ENCODE data around the gene CREBBP.

Gene CREBBP

DNA sequence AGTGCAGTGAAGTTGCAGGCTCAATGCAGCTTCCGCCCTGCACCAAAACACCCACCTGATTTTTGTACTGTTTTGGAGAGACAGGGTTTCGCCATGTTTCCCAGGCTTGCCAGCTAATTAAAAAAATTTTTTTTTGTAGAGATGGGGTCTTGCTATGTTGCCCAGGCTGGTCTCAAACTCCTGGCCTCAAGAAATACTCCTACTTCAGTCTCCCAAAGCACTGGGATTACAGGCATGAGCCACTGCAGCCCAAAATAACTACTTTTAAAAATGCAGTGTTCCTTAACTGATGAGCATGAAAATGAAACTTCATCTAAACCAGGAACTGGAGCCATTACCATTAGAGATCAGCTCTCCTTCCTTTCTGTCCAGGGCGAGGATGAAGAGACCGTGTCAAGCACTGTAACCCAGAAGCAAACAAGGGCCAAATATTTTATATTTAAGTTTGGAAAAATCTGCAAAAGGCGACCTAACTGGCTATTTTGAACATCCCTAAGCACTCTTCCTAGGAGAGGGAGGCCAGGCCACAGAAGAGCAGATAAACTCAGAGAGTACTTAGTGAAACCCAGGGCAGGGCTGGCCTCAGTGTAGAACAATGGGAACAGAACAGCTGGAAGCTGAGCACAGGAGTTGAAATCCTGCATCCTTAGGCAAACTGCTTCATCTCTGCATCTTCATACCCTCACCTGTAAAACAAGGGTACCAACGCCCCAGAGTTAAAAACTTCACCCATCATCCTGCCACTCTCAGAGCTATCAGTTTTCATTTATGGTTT is 24.0 kb downstream of the CREBBP start:
- no peak for DNase-seq (ENCODE audit: low spot score)

DNA sequence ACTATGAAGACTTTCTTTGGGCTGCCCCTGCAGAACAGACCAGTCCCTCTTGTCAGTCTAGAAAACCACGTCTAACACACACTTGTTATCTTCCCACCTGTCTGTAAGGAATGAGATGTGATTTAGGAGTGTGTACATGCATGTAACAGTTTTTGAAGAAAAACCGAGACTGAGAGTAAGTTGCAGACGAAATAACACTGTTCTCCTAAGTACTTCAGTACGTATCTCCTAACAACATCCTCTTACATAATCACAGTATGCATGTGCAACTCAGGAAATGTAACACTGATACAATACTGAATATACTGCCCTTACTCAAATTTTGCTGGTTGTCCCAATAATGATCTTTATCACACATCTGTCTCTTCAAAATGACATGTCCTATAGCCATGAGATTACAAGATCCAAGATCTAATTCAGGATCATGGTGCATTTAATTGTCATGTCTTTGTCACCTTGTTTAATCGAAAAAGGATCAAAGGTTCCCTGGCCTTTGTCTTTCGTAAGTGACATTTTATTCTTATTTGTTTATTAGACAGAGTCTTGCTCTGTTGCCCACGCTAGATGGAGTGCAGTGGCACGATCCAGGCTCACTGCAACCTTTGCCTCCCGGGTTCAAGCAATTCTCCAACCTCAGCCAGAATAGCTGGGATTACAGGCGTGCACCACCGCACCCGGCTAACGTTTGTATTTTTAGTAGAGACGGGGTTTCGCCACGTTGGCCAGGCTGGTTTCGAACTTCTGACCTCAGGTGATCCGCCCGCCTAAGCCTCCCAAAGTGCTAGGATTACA is 25.6 kb downstream of the CREBBP start:
- no peak for DNase-seq (ENCODE audit: low spot score)

DNA sequence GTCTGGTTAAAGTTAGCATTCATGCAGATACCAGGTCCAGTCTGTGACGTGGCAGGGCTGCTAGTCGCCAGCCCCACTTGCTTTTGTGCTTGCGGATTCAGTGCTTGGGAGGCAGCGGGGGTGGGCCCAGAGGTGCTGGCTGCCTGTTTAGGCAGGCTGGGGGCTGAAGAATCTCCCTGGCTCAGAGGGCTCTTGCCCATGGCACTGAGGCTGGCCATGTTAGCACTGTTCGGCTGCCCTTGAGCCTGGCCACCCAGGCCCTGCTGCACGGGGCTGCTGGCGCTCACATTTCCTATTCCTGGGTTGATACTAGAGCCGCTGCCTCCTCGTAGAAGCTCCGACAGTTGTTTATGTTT is 30.0 kb downstream of the CREBBP start:
- no peak for DNase-seq (ENCODE audit: low spot score)

DNA sequence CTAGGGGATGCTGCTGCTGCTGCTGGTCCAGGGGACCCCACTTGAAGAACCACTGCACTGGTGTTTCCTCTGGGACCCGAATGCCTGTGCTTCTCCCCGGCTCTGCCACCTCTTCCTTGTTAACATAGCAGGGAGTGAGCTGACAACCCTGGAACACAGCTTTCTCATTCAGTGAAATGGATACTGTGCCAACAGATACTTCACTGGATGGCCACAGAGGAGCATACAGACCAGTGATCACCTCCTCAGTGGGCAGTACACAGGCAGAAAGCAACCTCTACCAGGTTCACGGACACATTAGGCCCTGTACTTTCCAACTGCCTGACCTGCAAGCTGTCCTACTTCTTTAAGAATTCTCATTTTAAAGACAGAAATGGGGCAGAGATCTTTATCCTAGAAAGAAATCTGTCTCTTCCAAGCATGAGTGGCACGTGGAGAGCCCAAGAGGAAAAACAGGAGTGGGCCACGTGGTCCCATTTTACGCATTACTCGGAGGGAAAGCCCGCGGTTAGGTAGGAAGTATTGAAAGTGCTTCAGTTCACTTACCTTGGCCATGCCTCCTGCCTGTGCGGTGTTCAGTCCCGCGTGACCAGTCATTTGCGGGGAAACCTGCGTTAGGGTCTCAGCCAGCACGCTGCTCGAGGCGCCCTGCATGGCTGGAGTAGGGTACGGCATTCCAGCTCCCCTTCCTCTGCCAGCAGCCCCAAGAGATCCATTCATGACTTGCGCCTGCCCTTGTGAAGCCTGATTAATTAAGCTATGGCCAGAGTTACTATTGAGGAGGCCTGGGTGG is 30.6 kb downstream of the CREBBP start:
- no peak for DNase-seq (ENCODE audit: low spot score)

DNA sequence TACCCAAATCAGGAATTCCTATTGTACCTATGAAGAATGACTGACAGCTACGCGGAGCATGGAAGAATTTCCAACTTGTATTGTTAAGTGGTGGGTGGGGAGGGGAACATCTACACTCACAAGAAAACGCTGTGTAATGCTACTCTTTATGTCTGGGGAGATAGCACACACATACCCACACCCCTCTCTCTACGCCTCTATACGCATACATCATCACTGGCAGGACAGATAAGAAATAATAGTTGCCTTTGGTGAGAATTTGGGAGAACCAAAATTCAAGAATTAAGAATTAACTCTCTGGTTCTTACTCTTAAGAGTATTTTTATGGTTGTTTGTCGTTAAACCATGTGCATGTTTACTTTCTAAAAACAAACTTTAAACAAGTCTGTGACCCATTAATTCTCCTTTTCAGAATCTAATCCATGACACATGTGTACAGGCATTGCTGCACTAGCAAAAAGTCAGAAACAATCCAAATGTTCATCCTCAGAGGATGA is 33.9 kb downstream of the CREBBP start:
- no peak for DNase-seq (ENCODE audit: low spot score)

DNA sequence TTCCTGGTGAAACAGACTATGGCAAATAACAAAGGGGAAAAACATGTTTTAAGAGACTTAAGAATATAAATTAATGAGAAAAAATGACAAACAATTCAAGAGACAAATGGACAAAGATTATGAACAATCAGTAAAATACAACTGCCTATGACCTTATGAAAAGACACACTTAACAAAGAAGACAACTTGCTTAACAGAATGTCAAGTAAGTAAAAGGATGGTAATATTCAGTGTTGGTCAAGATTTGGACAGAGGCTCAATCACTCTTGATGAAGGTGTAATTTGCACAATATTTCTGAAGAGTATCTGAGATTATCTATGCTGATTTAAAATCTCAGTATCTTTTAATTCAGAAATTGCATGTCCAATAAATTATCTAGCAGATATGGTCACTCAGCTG is 34.4 kb downstream of the CREBBP start:
- DNase-seq (ENCODE audit: low spot score) = no peak

DNA sequence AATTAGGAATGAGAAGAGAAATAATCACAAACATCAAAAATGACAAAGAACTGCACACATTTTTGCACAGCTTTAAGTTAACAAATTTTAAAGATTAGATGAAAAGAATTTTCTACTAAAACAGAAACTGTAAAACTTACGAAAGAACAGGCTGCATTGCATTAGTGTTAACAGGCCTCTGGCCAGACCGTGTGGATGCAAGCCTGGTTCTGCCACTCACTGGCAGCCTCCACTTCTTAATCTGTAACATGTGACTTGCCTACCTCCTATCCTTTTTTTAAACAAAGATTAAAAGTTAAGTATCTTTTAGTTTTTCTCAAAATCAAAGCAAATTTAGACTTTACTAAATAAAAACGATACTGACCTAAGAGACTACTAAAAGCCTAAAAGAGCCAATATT is 37.5 kb downstream of the CREBBP start:
- DNase-seq (ENCODE audit: low spot score) = no peak

DNA sequence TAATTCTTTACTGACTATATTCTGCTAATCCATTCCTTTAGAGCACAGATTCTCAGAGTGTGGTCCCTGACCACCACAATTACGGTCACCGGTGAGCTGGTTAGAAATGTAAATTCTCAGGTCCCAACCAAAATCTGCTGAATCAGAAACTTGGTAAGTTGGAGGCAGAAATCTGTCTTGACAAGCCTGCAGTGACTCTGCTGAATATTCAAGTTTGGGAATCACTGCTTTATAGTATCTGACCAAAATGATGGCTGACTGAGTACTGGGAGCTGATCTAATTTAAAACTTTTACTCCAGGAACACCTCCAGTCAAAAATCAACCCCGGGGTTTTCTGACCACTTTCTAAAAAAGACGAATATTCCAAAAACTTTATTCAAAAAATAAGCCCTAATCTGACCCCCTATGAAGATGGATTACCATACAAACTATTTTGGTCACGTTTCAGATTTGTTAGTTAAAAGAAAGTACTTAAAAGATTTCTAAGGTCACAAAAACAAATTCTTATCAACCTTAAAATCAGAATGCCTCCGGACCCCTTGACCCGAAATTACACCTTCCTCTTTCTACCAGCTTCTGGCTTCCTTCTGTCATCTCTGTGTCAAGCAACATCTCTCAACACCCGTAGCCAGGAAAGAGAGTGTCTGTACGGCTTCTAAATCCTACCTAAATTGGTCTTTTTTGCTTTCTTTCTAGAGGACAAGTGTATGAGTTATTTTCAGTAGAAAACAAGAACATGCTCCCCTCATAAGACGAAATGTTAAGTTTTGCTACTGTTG is 38.6 kb downstream of the CREBBP start:
- DNase-seq (ENCODE audit: low spot score) = no peak

DNA sequence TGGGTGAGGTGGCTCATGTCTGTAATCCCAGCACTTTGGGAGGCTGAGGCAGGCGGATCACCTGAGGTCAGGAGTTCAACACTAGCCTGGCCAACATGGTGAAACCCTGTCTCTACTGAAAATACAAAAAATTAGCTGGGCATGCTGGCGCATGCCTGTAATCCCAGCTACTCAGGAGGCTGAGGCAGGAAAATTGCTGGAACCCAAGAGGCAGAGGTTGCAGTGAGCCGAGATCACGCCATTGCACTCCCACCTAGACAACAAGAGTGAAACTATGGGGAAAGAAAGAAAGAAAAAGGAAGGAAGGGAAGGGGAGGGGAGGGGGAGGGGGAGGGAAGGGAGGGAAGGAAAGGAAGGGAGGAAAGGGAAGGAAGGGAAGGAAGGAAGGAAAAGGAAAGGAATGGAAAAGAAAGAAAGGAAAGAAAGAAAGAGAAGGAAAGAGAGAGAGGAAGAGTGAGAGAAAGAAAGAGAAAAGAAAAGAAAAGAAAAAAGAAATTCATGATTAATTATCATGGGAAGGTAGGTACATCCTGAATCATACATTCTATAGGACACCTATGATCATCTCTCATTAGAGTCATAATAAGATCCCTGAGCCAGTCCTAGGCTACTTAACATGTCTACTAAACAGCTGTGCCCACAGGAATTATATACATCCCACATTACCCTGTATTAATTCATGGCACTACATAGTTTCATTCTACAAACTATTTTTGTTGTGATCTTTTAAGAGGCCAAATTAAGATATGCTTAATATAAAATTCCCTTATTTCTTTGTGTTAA is 40.9 kb downstream of the CREBBP start:
- DNase-seq (ENCODE audit: low spot score) = no peak

DNA sequence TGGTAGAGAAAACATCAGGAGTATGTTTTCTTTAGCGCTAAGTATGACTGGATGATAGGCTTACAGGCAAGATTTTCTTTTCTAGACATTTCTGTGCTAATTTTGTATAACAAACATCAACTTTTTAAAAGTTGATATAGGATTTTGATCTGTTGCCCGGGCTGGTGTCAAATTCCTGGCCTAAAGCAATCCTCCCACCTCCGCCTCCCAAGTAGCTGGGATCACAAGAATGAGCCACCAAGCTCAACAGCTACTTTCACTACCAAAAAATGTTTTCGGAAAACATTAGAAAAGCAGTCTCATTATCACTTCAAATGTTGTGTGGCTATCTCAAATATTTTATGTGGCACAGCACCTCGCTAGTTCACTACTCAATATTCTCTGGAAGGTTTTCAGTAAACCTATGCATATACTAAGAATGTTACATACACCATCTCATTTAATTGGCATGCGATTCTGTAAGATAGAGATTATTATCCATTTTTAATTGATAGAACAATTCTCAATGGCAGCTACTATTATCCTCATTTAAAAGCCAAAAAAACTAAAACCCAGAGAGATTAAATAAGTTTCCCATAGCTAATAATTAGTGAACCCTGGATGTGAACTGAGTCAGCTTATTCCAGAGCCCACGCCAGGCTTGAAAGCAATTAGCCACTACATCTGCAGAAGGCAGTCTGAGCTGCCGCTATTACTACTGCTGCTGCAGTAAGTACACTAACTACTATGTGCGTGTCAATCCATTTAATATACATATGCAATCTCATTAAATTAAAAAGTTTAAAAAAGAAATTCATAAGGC is 41.7 kb downstream of the CREBBP start:
- DNase-seq (ENCODE audit: low spot score) = no peak

DNA sequence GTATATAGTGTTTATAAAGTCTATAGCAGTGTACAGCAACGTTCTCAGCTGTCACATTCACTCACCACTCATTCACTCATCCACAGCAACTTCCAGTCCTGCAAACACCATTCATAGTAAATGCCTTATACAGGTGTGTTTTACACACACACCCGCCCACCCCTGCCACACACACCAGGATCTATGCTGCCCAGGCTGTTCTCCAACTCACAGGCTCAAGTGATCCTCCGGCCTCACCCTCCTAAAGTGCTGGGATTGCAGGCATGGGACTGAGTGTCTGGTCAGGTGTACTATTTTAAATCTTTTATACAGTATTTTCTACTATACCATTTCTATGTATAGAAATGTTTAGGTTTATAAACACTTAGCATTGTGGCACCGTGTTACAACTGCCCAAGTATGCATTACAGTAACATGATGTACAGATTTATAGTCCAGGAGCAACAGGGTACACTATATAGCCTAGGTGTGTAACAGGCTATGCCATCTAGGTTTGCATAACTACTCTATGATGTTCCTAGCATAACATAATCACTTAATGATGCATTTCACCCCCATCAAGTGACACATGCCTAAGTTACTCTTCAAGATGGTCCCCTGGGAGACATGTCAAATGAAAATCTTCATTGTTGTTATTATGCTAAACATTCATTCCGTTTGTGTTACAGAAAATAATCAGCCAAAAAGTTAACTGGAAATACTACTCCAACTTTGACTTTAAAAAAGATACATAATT is 42.5 kb downstream of the CREBBP start:
- DNase-seq (ENCODE audit: low spot score) = no peak

DNA sequence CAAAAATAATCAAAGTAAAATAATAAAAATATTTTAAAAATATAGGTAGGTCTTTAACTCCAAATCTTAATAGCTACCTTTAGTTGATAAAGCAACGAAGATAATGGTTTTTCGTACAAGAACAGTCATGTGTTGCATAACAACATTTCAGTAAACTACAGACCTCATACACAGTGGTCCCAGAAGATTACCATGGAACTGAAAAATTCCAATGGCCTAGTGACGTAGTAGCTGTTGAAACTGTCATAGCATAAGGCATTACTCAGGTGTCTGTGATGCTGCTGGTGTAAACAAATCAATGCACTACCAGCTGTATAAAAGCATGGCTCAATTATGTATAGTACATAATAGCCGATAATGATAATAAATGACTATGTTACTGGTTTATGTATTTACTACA is 43.9 kb downstream of the CREBBP start:
- no peak for DNase-seq (ENCODE audit: low spot score)

DNA sequence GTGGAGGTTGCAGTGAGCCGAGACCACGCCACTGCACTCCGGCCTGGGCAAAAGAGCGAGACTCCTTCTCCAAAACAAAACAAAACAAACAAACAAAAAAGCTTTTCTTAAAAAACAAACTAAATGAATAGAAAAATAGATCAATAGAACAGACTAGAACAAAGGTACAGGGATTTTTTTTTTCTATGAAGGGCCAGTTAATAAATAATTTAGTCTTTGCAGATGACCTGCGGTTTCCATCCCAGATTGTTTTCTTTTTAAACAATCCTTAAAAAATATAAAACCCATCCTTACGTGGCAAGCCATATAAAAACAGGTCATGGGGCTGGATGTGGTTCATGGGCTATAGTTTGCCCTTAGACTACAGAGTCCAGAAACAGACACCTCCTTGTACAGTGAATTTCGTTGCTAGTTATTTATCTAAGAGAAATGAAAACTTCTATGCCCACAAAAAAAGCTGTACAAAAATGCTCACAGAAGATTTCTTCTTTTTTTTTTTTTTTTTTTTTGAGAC is 45.4 kb downstream of the CREBBP start:
- no peak for DNase-seq (ENCODE audit: low spot score)

DNA sequence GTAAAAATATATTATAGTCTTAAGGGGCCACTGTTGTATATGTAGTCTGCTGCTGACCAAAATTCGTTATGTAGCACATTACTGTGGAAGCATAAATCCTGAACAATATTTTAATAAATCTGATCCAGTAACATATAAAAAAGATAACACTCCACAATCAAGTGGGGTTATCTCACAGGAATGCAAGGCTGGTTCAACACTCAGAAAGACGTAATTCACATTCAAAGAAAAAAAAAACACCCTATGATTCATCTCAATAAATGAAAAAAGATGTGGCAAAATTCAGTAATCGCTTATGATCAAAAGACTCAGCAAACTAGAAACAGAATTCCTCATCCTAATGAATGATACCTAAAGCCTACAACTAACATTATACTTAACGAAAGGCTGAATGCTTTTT is 47.8 kb downstream of the CREBBP start:
- no peak for DNase-seq (ENCODE audit: low spot score)

DNA sequence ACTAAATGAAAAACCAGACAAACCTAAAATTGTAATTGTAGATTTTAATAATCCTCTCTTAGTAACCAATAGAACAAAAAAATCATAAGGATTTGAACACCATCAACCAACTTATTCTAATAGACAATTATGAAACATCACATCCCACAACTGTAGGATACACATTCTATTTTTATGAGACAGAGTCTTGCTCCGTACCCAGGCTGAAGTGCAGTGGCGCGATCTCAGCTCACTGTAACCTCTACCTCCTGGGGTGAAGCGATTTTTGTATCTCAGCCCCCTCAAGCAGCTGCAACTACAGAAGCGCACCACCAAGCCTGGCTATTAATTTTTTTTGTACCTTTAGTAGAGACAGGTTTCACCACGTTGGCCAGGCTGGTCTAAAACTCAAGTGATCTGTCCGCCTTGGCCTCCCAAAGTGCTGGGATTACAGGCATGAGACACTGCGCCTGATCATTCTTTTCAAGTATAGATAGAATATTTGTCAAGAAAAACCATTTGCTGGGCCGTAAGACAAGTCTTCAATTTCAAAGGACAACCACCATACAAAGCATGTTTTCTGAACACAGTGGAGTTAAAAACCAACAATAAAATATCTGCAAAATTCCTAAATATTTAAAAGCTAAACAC is 49.8 kb downstream of the CREBBP start:
- no peak for DNase-seq (ENCODE audit: low spot score)

DNA sequence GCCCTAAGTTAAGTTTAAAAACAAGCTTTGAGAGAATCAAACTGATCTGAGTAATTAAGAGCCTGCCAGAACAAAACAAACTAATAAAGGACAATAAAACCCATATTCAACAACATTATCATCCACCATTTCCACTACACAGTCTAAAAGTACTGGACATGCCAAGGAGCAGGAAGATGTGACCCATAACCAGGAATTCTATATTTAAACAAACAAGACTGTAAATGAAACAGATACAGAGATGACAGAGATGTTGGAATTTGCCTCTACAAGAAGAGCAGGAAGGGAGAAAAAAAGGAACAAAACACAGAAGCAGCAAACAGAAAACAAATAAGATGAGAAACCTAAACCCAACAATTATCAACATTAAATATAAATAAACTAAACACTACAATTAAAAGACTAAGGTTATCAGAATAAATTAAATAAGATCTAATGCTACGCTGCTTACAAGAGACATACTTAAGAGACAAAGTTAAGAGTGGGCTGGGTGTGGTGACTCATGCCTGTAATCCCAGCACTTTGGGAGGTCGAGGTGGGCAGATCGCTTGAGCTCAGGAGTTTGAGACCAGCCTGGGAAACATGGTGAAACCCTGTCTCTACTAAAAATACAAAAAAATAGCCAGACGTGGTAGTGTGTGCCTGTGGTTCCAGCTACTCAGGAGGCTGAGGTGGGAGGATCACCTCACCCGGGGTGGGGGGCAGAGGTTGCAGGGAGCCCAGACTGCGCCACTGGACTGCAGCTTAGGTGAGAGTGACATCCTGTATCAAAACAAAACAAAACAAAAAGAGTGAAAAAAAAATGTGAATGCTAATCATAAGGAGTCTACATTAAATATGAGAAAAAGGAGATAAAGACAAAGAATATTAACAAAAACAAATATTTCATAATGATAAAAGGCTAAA is 50.6 kb downstream of the CREBBP start:
- DNase-seq (ENCODE audit: low spot score) = no peak

DNA sequence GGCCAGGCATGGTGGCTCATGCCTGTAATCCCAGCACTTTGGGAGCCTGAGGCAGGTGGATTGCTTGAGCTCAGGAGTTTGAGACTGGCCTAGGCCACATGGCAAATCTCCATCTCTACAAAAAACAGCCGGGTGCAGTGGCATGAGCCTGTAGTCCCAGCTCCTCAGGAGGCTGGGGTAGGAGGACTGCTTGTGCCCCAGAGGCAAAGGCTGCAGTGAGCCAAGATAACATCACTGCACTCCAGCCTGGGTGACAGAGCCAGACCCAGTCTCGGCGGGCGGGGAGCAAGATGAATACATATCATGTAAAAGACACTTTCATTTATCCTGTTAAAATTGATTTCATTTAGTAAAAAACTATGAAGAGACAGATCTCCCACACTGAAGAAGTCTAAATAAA is 54.6 kb downstream of the CREBBP start:
- no peak for DNase-seq (ENCODE audit: low spot score)

DNA sequence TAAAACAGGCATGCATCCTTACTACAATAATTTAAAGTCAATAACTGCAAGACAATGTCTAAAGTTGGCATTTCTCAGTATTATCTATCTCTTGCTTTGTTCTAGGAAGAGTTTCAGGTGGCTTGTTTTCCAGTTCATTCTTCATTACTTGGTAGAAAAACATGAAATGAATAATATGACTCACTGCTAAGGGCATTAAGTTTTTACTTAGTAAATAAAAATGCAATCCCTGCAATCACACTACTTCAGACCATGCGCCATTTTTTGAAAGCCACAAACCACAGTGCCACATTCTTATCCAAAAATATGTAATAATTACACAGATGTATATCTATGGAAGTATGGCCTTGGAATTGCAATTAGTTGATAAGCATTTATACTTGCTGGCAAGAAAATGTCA is 55.4 kb downstream of the CREBBP start:
- DNase-seq (ENCODE audit: low spot score) = peak; percentile 32
